Keratinocyte (primary cell): ENCODE measurements around the gene FAM169A. TPM values are rescaled to one million over a fixed set of nuclear protein-coding genes. Genes with fewer than 3 reads are reported as not detected.

ENCODE experiments used
- DNase-seq: peaks from one replicate; pipeline ENCODE4 v3.0.0-alpha.2; 2011; ENCODE audit warnings: low read depth, missing footprints, low spot score
- FAIRE-seq: peaks from 2 replicates; lab custom pipeline; 2011; peaks lifted over from hg19 to GRCh38; lab: Jason Lieb, UNC
- H2AFZ ChIP-seq: 2 replicates; pipeline ENCODE4 v1.6.0; 2012; ENCODE audit warnings: low read length, control low read depth, inconsistent platforms; ENCODE audit not compliant: control insufficient read depth
- H3K27ac ChIP-seq: 2 replicates; pipeline ENCODE4 v1.5.1; 2011; ENCODE audit warnings: low read length; ENCODE audit not compliant: control insufficient read depth, insufficient read depth
- H3K27me3 ChIP-seq: 3 replicates; pipeline ENCODE4 v1.6.0; 2011; ENCODE audit warnings: low read length; ENCODE audit not compliant: control insufficient read depth, insufficient read depth; ENCODE audit errors: extremely low read depth
- H3K36me3 ChIP-seq, 2 experiments: 2 replicates in 1 of 2; 3 replicates in 1 of 2; pipeline ENCODE4 v1.5.1; 2011; ENCODE audit warnings: low read length in 2 of 2, mild to moderate bottlenecking in 1 of 2; ENCODE audit not compliant: control insufficient read depth in 2 of 2, insufficient read depth in 2 of 2; ENCODE audit errors: extremely low read depth in 1 of 2
- H3K4me1 ChIP-seq: 3 replicates; pipeline ENCODE4 v1.5.1; 2011; ENCODE audit warnings: low read length; ENCODE audit not compliant: control insufficient read depth, insufficient read depth; ENCODE audit errors: extremely low read depth
- H3K4me2 ChIP-seq: 3 replicates; pipeline ENCODE4 v1.6.0; 2011; ENCODE audit warnings: low read depth, low read length; ENCODE audit not compliant: control insufficient read depth, insufficient read depth; ENCODE audit errors: extremely low read depth
- H3K4me3 ChIP-seq, 3 experiments: fragments of 200-600 bp in 1 of 3; sonication (generic) in 1 of 3; 2 replicates in 2 of 3; 3 replicates in 1 of 3; pipeline ENCODE4 v1.5.1; 2011 to 2016; ENCODE audit warnings: low read length in 3 of 3, mild to moderate bottlenecking in 3 of 3, control low read depth in 2 of 3, inconsistent platforms in 1 of 3, low read depth in 1 of 3, mixed read lengths in 1 of 3, mixed run types in 1 of 3, moderate library complexity in 1 of 3; ENCODE audit not compliant: control insufficient read depth in 2 of 3, insufficient read depth in 2 of 3; ENCODE audit errors: extremely low read depth in 1 of 3
- H3K79me2 ChIP-seq: 2 replicates; pipeline ENCODE4 v1.6.0; 2012; ENCODE audit warnings: low read length; ENCODE audit not compliant: control insufficient read depth, insufficient read depth
- H3K9ac ChIP-seq: 3 replicates; pipeline ENCODE4 v1.6.0; 2011; ENCODE audit warnings: low read length; ENCODE audit not compliant: control insufficient read depth, insufficient read depth; ENCODE audit errors: extremely low read depth
- H3K9me1 ChIP-seq: 3 replicates; pipeline ENCODE4 v1.6.0; 2011; ENCODE audit warnings: low read length; ENCODE audit not compliant: control insufficient read depth, insufficient read depth; ENCODE audit errors: extremely low read depth
- H3K9me3 ChIP-seq: 2 replicates; pipeline ENCODE4 v1.5.1; 2012; ENCODE audit warnings: low read depth, low read length; ENCODE audit not compliant: control insufficient read depth
- H4K20me1 ChIP-seq: 3 replicates; pipeline ENCODE4 v1.6.0; 2011; ENCODE audit warnings: low read length; ENCODE audit not compliant: control insufficient read depth, insufficient read depth; ENCODE audit errors: extremely low read depth
- EZH2 ChIP-seq: IDR thresholded peaks from one replicate; pipeline ENCODE4 v1.6.1; 2012; ENCODE audit warnings: inconsistent platforms, mild to moderate bottlenecking, low read length, moderate library complexity
- dilution Hi-C: fragments of 300-500 bp; cut with MboI; formaldehyde crosslinking; loops from one replicate; pipeline ENCODE4 v1.7.0; 2020; ENCODE audit warnings: low sequenced_read_pairs; ENCODE audit not compliant: extremely low pct_ligation_motif_present
- polyA plus RNA-seq, 5 experiments: library from polyadenylated mRNA; depleted of rRNA in 3 of 5; stranded (reverse) in 3 of 5; stranded (forward) in 1 of 5; unstranded in 1 of 5; fragments of >200 nt; gene quantifications; 1 replicate in 1 of 5; 2 replicates in 3 of 5; 3 replicates in 1 of 5; pipeline versions ENCODE4 v1.2.1 to v1.2.3, GENCODE V29; 2011 to 2012; ENCODE audit warnings: missing spikeins in 2 of 5, low read depth in 1 of 5, low replicate concordance in 1 of 5
- TF ChIP-seq, protein P1 (sequence below), 3 experiments: IDR thresholded peaks in 1 of 3; conservative IDR thresholded peaks in 1 of 3; optimal IDR thresholded peaks in 1 of 3; 2 replicates in 2 of 3; 3 replicates in 1 of 3; pipeline versions ENCODE3 to v1.5.1; 2011; ENCODE audit warnings: low read length in 3 of 3, mild to moderate bottlenecking in 3 of 3, moderate library complexity in 2 of 3, control low read depth in 1 of 3, inconsistent platforms in 1 of 3; ENCODE audit not compliant: insufficient read depth in 2 of 3; ENCODE audit errors: extremely low read depth in 1 of 3

The FAM169A gene
- polyA plus RNA-seq, 1 donor (not counting 4 experiments of a cell fraction or from before 2014, with no cell fraction given): 13.1 TPM

DNA sequence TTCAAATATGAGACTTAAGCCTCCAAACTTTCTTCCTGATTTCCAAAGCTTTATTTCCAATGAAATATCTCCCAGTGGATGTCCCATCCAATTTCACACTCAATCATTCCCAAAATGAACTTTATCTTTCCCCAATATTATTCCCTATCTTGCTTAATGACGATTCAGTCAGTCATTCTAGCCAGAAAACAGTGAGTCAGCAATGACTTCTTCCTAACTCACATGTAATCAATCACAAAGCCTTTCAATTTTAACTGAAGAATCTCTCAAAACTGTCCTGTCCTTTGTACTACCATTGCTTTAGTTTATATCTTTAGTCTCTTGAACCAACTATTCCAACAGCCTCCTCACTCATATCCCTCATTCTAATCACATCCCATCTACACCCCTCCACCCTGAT lies 64.2 kb downstream of the FAM169A start:
- no peaks in the 10 kb centered on the region for H3K9me1 ChIP-seq
- peaks cover 8 to 11% of the 10 kb centered on the region in 2 experiments for H3K36me3 ChIP-seq
- H3K9me3 ChIP-seq: no peaks in the 10 kb centered on the region
- dilution Hi-C loops: no loop called here
- H3K9ac ChIP-seq: no peak overlapping the region
- peaks cover 10% of the 10 kb centered on the region for H3K4me1 ChIP-seq
- H2AFZ ChIP-seq: no peak overlapping the region
- no peak for DNase-seq
- H4K20me1 ChIP-seq: no peaks in the 10 kb centered on the region
- no peaks in the 10 kb centered on the region for H3K79me2 ChIP-seq
- TF ChIP-seq, protein P1, sequence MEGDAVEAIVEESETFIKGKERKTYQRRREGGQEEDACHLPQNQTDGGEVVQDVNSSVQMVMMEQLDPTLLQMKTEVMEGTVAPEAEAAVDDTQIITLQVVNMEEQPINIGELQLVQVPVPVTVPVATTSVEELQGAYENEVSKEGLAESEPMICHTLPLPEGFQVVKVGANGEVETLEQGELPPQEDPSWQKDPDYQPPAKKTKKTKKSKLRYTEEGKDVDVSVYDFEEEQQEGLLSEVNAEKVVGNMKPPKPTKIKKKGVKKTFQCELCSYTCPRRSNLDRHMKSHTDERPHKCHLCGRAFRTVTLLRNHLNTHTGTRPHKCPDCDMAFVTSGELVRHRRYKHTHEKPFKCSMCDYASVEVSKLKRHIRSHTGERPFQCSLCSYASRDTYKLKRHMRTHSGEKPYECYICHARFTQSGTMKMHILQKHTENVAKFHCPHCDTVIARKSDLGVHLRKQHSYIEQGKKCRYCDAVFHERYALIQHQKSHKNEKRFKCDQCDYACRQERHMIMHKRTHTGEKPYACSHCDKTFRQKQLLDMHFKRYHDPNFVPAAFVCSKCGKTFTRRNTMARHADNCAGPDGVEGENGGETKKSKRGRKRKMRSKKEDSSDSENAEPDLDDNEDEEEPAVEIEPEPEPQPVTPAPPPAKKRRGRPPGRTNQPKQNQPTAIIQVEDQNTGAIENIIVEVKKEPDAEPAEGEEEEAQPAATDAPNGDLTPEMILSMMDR (optimal IDR thresholded peaks at IDR 0.05 in 1 of 3, IDR thresholded peaks at IDR 0.05 in 1 of 3, conservative IDR thresholded peaks at IDR 0.05 in 1 of 3; ENCODE audit: extremely low read depth in 1 of 3, insufficient read depth in 2 of 3, low read length in 3 of 3): no peak
- no peak for TF ChIP-seq EZH2
- no peaks in the 10 kb centered on the region for H3K27me3 ChIP-seq
- H3K27ac ChIP-seq: no peak overlapping the region
- peak; percentile 26 for FAIRE-seq
- no peak overlapping the region for H3K4me3 ChIP-seq
- no peak overlapping the region for H3K4me2 ChIP-seq

- FAIRE-seq: peak; percentile 69
- Histone ChIP-seq H3K36me3 (peaks cover 8 to 12% of the 10 kb centered on the region in 2 experiments), H3K4me1 (peaks cover 10% of the 10 kb centered on the region), H3K27ac (no peak overlapping the region), H3K4me3 (no peak overlapping the region), H3K4me2 (no peak overlapping the region), H3K9ac (no peak overlapping the region), H3K79me2 (no peaks in the 10 kb centered on the region), H4K20me1 (no peaks in the 10 kb centered on the region), H3K9me1 (no peaks in the 10 kb centered on the region), H3K9me3 (no peaks in the 10 kb centered on the region), H2AFZ (no peak overlapping the region), H3K27me3 (no peaks in the 10 kb centered on the region)
- no peak for TF ChIP-seq EZH2
- TF ChIP-seq, protein P1 (optimal IDR thresholded peaks at IDR 0.05 in 1 of 3, IDR thresholded peaks at IDR 0.05 in 1 of 3, conservative IDR thresholded peaks at IDR 0.05 in 1 of 3; ENCODE audit: extremely low read depth in 1 of 3, insufficient read depth in 2 of 3, low read length in 3 of 3): no peak
- DNase-seq: no peak
- dilution Hi-C loops: no loop called here
These were observed 65.0 kb downstream of the FAM169A start for GRCh38 chr5:74801197-74801596.
